Stimulated activated CD4-positive, alpha-beta T cell treated with anti-CD3 and anti-CD28 coated beads, Interleukin-12 subunit alpha, Interleukin-12 subunit beta, amount 100 ng/mL, for 24 hours (primary cell): ENCODE results near the gene ROBO3.

Source experiments
- DNase-seq, 2 experiments: peaks; one replicate each; pipeline ENCODE4 v3.0.0-alpha.2; 2020; ENCODE audit warnings: low read depth in 2 of 2

The ROBO3 gene

DNA sequence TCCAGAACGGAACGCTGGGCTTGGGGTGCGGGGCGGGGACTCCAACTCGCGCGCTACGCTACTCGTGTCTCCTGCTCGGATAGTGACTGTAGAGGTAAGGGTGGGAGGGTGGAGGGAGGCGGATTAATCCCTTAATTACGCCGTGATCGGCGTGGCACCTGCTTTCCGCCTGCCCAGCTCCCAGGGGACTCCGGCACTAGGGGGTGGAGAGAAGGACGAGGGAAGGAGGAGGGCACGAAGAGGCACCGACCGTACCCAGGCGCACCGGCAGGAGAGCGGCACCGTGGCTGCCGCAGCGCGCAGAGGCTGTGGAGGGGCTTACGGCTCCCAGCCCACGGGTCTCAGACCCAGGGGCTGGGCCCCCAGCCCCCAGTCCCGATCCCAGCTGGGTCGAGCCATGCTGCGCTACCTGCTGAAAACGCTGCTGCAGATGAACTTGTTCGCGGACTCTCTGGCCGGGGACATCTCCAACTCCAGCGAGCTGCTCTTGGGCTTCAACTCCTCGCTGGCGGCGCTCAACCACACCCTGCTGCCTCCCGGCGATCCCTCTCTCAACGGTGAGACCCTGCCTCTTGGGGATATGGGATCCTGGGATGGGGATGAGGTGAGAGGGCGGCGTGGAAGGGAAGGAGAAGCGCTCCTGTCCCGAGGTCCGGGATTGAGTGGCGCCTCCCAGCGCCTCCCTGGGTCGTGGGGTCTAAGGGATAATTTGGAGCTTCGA, at the start of gene ROBO3:
Gene ROBO3, plus strand, starts transcription at position 252 of the 721 bp plus-strand sequence. Its CDS starts 146 bp downstream, at position 398.
- DNase-seq = no peak

- no peak for DNase-seq
Measured at GRCh38 chr11:124817036-124817435, 48.2 kb upstream of the ROBO3 start.

DNA sequence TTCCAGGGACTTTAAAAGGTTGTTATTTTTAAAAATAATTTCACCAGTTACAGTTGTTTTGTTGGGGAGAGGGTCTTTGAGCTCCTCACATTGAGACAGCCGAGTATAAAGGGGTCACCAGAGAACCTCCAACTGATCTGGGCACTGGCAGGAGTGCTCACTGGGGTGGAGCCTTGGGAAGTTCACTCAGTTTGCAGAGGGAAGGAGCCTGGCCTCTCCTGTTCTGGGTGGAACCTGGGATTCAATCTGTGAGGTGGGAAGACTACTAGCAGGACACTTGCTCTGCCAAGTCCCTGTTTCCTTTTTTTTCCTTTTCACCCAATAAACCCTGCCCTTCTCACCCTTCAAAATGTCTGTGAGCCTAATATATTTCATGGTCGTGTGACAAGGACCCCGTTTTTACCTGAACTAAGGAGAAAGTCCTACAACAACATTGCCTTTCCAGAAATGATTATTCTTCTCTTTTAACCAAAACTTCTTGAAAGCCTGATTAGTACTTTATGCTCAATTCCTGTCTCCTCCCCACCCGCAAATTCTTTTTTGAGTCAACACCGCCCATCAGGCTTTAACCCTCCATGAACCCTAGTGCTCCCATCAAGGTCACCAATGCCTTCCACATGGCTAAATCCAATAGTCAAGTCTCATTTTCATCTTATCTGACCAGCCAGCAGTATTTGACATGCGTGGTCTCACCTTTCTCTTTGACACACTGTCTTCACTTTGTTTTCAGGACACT, 43.1 kb upstream of the ROBO3 start:
- DNase-seq = no peak

DNA sequence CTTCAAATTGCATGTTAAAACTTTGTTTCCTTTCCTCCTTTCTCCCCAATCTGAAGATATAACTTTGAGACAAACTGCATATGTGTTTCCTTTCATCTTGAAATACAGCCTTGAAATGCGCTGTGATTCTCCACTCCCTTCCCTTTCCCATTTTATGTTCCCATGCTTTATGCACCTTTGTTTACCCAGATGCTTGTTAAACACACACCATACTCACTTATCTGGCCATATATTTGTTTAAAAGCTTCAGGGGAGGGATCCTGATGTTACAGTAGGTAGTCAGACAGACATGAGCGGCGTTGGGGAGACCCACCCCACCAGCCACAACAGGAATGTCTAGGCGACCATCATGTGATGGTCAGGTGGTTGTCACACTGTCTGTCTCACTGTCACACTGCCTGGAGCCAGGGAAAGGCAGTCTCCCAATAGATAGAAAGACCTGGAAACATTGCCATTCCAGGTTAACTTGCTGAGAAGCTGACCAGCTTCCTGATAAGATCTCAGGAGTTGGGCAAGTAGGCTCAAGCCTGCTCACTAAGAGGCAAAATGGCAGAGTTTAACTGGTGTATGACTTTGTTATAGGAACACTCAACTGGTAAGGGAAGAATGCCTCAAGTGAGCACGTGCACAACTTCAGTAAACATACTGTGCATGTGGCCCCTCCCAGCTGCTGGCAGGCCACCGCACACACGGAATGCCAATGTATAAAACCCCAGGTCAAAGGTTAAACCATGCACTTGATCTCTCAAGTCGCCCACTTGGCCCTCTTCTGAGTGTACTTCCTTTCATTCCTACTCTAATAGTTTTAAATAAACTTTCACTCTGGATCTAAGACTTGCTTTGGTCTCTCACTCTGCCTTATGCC, 41.5 kb upstream of the ROBO3 start:
- DNase-seq = no peak

GRCh38 chr11:124825876-124826275, 39.4 kb upstream of the ROBO3 start:
- DNase-seq = no peak

GRCh38 chr11:124829986-124830385, 35.2 kb upstream of the ROBO3 start:
- DNase-seq = no peak

DNA sequence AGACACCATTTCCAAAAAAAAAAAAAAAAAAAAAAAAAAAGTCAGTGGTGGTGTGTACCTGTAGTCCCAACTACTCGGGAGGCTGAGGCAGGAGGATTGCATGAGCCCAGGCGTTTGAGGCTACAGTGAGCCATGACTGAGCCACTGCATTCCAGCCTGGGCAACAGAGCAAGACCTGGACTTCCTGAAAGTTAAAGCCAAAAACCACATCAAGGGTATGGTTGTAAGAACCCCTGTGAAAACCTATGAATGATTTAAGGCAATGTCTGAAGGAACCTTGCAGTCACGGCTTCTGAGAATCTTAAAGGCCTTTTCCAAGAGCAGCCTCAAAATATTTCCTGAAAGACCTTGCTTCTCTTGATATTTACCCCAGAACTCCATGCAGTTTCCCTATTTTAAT, 34.5 kb upstream of the ROBO3 start:
- no peak for DNase-seq

DNA sequence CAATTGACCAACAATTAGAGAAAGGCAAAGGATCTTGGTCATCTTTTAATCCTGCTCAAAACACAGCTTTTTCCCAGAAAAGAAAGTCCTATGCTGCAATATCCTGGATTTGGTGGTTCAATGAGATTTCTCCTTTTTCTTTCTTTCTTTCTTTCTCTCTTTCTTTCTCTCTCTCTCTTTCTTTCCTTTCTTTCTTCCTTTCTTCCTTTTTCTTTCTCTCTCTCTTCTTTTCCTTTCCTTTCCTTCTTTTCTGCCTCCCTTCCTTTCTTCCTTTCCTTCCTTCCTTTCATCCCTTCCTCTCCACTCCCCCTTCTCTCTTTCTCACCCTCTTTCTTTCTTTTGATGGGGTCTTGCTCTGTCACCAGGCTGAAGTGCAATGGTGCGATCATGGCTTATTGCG, 33.3 kb upstream of the ROBO3 start:
- no peak for DNase-seq

DNA sequence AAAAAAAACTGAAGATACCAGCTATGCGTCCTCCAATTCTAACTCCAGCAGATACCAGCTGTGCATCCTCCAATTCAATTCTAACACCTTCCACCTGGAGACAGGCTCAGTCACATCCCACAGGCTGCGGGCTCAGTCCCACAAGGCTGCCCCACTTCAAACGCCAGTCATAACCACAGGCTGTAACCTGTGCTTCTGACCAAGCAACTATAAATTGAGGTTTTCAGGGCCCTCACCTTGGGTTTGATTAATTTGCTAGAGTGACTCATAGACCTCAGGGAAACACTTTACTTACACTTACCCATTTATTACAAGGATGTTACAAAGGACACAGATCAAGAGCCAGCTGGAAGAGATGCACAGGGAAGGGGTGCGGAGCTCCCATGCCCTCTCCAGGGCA, 32.7 kb upstream of the ROBO3 start:
- no peak for DNase-seq

- no peak for DNase-seq
Measured at GRCh38 chr11:124834526-124835180, 30.6 kb upstream of the ROBO3 start.

DNA sequence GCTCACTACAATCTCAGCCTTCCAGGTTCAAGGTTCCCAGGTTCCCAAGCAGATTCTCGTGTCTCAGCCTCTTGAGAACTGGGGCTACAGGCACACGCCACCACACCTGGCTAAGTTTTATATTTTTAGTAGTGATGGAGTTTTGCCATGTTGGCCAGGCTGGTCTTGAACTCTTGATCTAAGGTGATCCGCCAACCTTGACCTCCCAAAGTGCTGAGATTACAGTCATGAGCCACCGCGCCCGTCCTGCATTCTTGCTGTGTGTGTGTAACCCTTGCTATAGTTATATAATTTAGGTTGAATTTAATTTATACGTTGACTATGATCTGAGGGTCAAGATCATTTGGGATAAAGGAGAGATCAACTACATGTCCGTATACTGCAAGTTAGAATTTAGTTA, 29.3 kb upstream of the ROBO3 start:
- no peak for DNase-seq

- DNase-seq = no peak
Measured at GRCh38 chr11:124837491-124837856, 27.8 kb upstream of the ROBO3 start.

- no peak for DNase-seq
Measured at GRCh38 chr11:124838805-124839127, 26.5 kb upstream of the ROBO3 start.

- no peak for DNase-seq
Measured at GRCh38 chr11:124839128-124839971, 25.9 kb upstream of the ROBO3 start.

- no peak for DNase-seq
Measured at GRCh38 chr11:124839972-124840621, 25.1 kb upstream of the ROBO3 start.

- DNase-seq = no peak
Measured at GRCh38 chr11:124840666-124841065, 24.6 kb upstream of the ROBO3 start.

DNA sequence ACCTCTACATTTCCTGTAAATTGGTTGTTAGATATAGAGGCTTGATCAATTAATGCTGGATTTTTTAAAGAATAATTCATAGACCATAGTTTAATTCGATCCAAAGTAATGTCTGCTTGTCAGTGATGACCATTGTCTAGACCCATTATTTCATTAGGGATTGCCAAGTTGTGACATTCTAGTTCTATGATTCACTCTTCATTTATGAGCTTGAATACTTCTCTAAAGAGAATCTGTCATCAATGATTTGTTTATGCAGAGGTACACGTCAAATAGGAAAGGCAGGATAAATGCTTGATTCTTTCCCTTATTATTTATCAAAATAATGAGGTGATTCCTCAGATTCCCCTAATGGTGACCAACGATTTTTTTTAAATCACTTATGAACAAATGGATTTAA, 24.0 kb upstream of the ROBO3 start:
- DNase-seq = no peak

DNA sequence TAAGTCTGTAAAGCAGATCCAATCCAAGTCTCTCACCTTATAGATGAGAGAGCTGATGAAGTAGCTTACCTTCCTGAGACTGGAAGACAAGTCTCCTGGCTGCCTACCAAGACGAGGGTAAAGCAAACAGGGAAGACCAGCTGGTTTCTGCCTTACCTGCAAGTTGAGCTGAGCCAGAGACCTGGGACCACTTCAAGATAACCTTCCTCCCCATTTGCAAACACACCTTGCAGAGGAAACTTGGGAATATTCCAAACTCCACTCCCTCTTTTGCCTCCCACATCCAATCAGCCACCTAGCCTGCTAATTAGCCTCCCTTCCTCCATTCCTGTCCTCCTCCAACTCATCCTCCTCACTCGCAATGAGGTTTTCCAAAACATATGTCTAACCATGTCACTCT, 23.4 kb upstream of the ROBO3 start:
- DNase-seq = no peak

- no peak for DNase-seq
Measured at GRCh38 chr11:124842305-124842704, 22.9 kb upstream of the ROBO3 start.

GRCh38 chr11:124843616-124843910, 21.7 kb upstream of the ROBO3 start:
- no peak for DNase-seq

DNA sequence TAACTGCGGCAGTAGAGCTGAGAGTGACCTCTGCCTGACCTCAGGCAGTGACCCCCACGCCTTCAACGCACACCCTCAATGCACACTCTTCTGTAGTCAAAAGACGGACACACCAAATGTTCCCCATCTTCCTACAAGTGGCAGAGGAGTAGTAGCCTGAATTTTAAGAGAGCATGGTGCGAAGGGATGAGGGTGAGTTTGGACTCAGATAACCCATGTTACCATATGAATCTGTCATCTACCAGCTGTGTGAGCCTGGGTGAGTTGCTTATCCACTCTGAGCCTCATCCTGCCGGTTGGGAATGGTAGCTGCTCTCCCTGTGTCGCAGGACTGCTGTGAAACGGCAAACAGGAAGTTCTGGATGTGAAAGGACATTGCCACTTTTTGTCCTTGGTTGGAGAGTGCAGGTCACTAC, 20.6 kb upstream of the ROBO3 start:
- no peak for DNase-seq
